ENCODE results near the gene SMARCA2.

DNA sequence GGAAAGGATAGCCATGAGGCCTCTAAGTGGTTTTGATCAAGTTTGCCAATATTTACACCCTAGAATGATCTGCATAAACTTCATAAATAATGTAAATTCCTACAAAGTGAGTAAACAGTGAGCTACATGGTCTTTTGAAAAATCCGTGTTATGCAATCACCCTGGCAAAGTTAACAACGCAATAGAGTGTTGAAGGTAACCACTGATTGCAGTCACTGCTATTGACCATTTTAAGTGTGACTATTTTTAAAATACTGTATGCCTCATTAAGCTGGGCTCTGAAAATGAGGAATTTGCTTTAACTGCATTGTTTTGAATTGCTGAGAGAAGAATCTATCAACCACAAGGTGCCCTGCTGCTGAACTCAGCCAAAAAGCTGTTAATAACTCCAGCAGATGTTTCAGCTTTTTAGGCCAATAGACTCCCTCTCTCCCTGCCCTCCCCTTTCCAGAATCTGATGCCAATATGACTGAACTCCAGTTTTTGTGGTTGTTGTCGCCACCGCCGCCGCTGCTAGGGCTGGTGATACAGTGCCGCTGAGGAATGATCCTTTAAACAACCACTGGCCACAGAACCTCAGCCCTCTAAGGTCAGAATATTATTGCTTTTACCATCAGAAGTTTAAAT lies 35.3 kb upstream of the SMARCA2 start:
- TF ChIP-seq POLR2A (IDR thresholded peaks at IDR 0.05; ENCODE audit: low read depth, low read length) (no peak), CHD2 (IDR thresholded peaks at IDR 0.05; ENCODE audit: borderline replicate concordance, low read depth, low read length) (no peak), JUNB (IDR thresholded peaks at IDR 0.05) (no peak), TAF1 (IDR thresholded peaks at IDR 0.05; ENCODE audit: borderline replicate concordance, low read depth, low read length) (no peak), SRF (IDR thresholded peaks at IDR 0.05; ENCODE audit: low read depth in 2 of 2, low read length in 2 of 2) (no peak)
- TF ChIP-seq, protein P1, sequence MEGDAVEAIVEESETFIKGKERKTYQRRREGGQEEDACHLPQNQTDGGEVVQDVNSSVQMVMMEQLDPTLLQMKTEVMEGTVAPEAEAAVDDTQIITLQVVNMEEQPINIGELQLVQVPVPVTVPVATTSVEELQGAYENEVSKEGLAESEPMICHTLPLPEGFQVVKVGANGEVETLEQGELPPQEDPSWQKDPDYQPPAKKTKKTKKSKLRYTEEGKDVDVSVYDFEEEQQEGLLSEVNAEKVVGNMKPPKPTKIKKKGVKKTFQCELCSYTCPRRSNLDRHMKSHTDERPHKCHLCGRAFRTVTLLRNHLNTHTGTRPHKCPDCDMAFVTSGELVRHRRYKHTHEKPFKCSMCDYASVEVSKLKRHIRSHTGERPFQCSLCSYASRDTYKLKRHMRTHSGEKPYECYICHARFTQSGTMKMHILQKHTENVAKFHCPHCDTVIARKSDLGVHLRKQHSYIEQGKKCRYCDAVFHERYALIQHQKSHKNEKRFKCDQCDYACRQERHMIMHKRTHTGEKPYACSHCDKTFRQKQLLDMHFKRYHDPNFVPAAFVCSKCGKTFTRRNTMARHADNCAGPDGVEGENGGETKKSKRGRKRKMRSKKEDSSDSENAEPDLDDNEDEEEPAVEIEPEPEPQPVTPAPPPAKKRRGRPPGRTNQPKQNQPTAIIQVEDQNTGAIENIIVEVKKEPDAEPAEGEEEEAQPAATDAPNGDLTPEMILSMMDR (IDR thresholded peaks at IDR 0.05 in 2 of 3, conservative IDR thresholded peaks at IDR 0.05 in 1 of 3; ENCODE audit: control insufficient read depth in 2 of 3, extremely low read depth in 1 of 3, insufficient read depth in 1 of 3, low read depth in 3 of 3, low read length in 3 of 3) = no peak
- TF ChIP-seq, protein P2, sequence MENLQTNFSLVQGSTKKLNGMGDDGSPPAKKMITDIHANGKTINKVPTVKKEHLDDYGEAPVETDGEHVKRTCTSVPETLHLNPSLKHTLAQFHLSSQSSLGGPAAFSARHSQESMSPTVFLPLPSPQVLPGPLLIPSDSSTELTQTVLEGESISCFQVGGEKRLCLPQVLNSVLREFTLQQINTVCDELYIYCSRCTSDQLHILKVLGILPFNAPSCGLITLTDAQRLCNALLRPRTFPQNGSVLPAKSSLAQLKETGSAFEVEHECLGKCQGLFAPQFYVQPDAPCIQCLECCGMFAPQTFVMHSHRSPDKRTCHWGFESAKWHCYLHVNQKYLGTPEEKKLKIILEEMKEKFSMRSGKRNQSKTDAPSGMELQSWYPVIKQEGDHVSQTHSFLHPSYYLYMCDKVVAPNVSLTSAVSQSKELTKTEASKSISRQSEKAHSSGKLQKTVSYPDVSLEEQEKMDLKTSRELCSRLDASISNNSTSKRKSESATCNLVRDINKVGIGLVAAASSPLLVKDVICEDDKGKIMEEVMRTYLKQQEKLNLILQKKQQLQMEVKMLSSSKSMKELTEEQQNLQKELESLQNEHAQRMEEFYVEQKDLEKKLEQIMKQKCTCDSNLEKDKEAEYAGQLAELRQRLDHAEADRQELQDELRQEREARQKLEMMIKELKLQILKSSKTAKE (IDR thresholded peaks at IDR 0.05; ENCODE audit: low read depth, poor library complexity, severe bottlenecking) = no peak
- TF ChIP-seq, protein P3, sequence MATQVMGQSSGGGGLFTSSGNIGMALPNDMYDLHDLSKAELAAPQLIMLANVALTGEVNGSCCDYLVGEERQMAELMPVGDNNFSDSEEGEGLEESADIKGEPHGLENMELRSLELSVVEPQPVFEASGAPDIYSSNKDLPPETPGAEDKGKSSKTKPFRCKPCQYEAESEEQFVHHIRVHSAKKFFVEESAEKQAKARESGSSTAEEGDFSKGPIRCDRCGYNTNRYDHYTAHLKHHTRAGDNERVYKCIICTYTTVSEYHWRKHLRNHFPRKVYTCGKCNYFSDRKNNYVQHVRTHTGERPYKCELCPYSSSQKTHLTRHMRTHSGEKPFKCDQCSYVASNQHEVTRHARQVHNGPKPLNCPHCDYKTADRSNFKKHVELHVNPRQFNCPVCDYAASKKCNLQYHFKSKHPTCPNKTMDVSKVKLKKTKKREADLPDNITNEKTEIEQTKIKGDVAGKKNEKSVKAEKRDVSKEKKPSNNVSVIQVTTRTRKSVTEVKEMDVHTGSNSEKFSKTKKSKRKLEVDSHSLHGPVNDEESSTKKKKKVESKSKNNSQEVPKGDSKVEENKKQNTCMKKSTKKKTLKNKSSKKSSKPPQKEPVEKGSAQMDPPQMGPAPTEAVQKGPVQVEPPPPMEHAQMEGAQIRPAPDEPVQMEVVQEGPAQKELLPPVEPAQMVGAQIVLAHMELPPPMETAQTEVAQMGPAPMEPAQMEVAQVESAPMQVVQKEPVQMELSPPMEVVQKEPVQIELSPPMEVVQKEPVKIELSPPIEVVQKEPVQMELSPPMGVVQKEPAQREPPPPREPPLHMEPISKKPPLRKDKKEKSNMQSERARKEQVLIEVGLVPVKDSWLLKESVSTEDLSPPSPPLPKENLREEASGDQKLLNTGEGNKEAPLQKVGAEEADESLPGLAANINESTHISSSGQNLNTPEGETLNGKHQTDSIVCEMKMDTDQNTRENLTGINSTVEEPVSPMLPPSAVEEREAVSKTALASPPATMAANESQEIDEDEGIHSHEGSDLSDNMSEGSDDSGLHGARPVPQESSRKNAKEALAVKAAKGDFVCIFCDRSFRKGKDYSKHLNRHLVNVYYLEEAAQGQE (IDR thresholded peaks at IDR 0.05; ENCODE audit: low read depth, low read length) = no peak

All from GM12878 (cell line).